GM12872 (cell line): Measurements from ENCODE around the gene UST.
A peak's percentile ranks its signal among the peaks of the same experiment; 100 is the strongest.

Source experiments
- TF ChIP-seq, protein P1 (sequence below): IDR thresholded peaks from 3 replicates; pipeline ENCODE4 v1.5.1; 2011; ENCODE audit warnings: low read depth, mild to moderate bottlenecking, low read length, moderate library complexity; ENCODE audit not compliant: insufficient read depth

Gene UST

DNA sequence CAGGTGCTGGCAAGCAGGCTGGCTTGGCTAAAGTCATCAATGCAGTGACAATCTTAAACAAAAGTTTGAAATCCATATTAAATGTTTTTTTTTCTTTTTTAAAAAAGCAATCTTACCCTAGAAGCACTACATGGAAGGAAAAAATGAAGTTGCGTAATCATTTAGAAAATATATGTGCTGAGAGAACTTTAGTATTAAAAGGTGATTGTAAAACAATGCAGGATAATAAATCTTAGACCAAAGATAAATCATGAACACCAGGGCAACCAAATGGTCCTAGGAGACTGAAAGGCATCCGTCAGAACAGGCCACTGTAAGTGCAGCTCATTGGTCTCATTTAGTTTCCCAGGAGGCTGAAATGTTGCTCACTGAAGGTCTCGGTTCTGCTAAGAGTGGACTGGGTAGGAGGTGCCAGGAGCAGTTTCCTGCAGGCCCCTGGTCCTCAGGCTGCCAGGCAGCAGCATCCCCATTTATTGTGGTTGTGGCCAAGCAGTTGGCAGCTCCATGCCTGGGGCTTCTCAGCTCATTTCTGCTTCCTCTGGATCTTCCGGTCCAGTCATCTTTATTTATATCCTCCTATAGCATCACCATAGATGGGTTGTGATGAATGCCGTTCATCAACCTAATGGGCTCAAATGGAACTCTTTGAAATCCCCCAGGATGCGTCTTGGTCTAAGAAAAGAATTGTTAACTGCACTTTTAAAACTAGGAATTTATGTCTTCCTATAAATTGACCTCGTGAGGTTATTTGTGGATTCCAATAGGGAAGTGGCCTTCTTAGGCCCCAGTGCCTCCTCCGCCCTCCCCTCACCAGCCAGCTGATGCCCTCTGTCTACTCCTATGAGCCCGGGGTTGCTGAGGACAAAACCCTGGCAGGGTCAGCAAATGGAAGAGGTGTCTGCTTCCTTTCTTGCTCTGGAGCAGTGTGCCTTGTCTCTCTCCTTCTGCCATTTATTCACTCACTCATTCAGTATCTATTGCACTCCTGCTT lies 269.0 kb downstream of the UST start:
- TF ChIP-seq, protein P1, sequence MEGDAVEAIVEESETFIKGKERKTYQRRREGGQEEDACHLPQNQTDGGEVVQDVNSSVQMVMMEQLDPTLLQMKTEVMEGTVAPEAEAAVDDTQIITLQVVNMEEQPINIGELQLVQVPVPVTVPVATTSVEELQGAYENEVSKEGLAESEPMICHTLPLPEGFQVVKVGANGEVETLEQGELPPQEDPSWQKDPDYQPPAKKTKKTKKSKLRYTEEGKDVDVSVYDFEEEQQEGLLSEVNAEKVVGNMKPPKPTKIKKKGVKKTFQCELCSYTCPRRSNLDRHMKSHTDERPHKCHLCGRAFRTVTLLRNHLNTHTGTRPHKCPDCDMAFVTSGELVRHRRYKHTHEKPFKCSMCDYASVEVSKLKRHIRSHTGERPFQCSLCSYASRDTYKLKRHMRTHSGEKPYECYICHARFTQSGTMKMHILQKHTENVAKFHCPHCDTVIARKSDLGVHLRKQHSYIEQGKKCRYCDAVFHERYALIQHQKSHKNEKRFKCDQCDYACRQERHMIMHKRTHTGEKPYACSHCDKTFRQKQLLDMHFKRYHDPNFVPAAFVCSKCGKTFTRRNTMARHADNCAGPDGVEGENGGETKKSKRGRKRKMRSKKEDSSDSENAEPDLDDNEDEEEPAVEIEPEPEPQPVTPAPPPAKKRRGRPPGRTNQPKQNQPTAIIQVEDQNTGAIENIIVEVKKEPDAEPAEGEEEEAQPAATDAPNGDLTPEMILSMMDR = no peak

DNA sequence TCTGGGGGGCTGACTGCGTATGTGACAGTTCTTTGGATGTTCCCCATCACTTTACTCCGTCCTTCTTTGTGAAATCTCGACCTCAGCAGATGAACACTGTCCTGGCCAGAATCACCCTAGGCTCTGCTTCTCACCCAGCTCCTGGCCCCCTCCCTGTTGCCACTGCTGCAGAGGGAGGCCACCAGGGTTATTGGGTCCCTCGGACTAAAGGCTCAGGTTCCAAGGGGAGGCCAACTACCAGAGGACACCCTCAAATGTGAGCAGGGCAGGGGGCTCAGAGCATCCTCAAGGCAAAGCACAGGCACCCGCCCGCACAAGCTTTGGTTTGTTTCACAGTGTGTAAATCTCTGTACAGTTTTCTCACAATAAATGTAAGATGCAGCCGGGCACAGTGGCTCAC lies 269.9 kb downstream of the UST start:
- TF ChIP-seq, protein P1 = no peak

DNA sequence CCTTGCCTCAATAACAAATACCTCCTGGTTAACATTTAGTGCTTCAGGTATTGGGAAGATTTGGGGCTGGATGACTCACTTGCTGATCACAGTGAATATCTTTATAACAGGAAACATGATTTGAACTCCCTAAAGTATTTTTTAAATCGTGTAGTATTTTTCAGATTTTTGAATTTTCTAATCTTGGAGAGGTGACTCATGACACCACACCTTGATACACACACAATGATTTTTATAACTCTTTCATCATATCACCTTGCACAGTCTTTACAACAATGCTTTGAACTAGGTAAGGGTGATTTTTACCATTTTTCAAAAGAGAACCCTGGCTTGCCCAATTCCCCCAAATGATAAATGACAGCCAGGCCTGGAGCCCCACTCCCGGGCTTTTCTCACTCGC lies 273.5 kb downstream of the UST start:
- TF ChIP-seq, protein P1 = no peak

DNA sequence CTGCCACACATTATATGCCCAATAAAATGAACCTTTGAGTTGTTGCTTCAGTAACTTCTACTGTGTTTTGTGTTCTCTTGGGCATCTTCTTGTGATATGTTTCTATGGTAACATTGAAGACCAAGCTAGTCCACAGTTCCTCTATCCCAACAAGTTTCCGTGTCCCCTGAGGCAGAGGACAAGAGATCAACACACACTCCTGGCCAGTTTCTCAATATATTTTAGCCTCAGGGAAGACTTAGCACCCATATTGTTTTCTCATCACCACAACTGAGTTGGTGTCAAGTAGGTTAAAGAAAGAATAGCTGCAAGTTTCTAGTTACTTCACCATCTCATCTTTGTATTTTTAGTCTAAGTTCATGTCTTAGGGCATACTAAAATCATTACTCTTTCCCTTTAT lies 277.5 kb downstream of the UST start:
- TF ChIP-seq, protein P1 = no peak

DNA sequence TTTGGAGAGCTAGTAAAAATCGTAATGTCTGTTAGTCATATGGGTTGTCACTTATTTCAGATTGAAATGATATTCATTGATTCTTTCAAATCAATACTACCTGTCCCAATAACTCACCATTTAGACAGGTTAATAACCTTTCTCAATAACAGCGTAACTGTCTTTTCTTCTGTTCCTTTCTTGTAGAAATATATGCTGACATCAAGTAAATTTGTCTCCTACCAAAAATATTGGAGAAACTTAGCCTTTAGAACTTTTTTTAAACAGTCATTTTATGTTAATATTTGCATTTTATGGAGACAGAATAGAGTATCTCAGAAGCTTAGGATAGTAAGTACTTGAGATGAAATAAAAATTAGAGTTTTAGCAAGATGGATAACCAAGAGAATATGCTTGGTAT lies 278.2 kb downstream of the UST start:
- TF ChIP-seq, protein P1 = no peak

DNA sequence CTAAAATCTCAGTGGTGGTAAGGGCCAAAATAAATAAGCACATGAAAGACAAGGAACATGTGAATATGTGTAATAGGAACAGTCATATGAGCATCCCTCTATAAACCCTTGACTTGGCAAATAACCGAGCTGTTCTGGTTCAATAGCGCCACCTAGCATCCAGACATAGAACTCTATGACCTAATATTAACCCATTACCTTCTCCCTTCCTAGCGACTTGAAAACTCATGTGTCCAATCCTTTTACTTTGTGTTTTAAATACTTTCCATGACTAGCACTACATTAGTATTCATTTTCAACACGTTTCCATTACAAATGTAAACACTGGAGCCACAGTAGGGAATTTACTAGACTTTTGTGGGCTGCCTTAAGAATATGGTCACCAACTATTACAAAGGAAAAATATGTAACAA lies 279.7 kb downstream of the UST start:
- TF ChIP-seq, protein P1 = peak; percentile 55

DNA sequence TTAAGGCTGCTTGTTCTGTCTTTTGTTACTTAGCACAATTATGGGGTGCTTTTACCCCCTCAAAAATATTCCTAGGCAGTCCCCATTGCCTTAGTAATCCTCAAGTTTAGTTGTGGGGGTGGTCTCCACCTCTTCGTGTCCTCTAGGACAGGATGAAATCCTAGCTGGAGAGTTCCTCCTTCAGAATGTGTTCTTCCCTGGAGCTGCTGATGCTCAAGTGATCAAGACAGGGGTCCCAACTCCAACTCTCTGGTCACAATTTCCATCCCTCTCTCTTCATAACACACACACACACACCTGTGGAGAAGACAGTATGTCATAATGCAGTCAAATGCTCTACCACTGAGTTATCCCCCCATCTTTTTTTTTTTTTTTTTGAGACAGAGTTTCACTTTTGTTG lies 280.7 kb downstream of the UST start:
- TF ChIP-seq, protein P1 = no peak
